Kidney capillary endothelial cell (primary cell): Measurements from ENCODE around the gene SUPT20HL1.

Experiments
- DNase-seq: peaks from one replicate; pipeline ENCODE4 v3.0.0-alpha.2; 2018; ENCODE audit warnings: low spot score

Gene SUPT20HL1

GRCh38 chrX:24396931-24397279, 36.5 kb downstream of the SUPT20HL1 start:
- no peak for DNase-seq

- DNase-seq: no peak
These were observed 38.3 kb downstream of the SUPT20HL1 start for GRCh38 chrX:24398766-24399165.

- DNase-seq: no peak
These were observed 39.1 kb downstream of the SUPT20HL1 start for GRCh38 chrX:24399550-24399949.

GRCh38 chrX:24405959-24406358, 45.5 kb downstream of the SUPT20HL1 start:
- no peak for DNase-seq
